ENCODE results near the gene SEMA5A. TPM values are rescaled to one million over a fixed set of nuclear protein-coding genes. Genes with fewer than 3 reads are reported as not detected.

The SEMA5A gene
- polyA plus RNA-seq, 1 donor (not counting 4 experiments of a cell fraction or from before 2014, with no cell fraction given), result 0.16 TPM

GRCh38 chr5:9523090-9523823, 22.6 kb downstream of the SEMA5A start:
- H4K20me1 ChIP-seq (ENCODE audit: control insufficient read depth, extremely low read depth, insufficient read depth, low read length), result no peaks in the 10 kb centered on the region
- no peaks in the 10 kb centered on the region for H3K27me3 ChIP-seq (ENCODE audit: control insufficient read depth, extremely low read depth, insufficient read depth, low read length)
- H3K4me1 ChIP-seq (ENCODE audit: control insufficient read depth, extremely low read depth, insufficient read depth, low read length), result no peaks in the 10 kb centered on the region
- dilution Hi-C loops (cut with MboI; ENCODE audit: extremely low pct_ligation_motif_present, low sequenced_read_pairs), result no loop called here
- H3K9me3 ChIP-seq (ENCODE audit: control insufficient read depth, low read depth, low read length), result no peaks in the 10 kb centered on the region
- FAIRE-seq, result no peak
- TF ChIP-seq CTCF (optimal IDR thresholded peaks at IDR 0.05 in 1 of 3, IDR thresholded peaks at IDR 0.05 in 1 of 3, conservative IDR thresholded peaks at IDR 0.05 in 1 of 3; ENCODE audit: extremely low read depth in 1 of 3, insufficient read depth in 2 of 3, low read length in 3 of 3), result no peak
- TF ChIP-seq EZH2 (IDR thresholded peaks at IDR 0.05; ENCODE audit: low read length), result no peak
- no peaks in the 10 kb centered on the region for H3K79me2 ChIP-seq (ENCODE audit: control insufficient read depth, insufficient read depth, low read length)
- no peaks in the 10 kb centered on the region for H3K36me3 ChIP-seq (ENCODE audit: control insufficient read depth in 2 of 2, extremely low read depth in 1 of 2, insufficient read depth in 2 of 2, low read length in 2 of 2)
- H3K4me3 ChIP-seq (ENCODE audit: control insufficient read depth in 2 of 3, extremely low read depth in 1 of 3, insufficient read depth in 2 of 3, low read depth in 1 of 3, low read length in 3 of 3), result no peak overlapping the region
- H3K9ac ChIP-seq (ENCODE audit: control insufficient read depth, extremely low read depth, insufficient read depth, low read length), result no peak overlapping the region
- H3K4me2 ChIP-seq (ENCODE audit: control insufficient read depth, extremely low read depth, insufficient read depth, low read depth, low read length), result no peak overlapping the region
- no peaks in the 10 kb centered on the region for H3K9me1 ChIP-seq (ENCODE audit: control insufficient read depth, extremely low read depth, insufficient read depth, low read length)
- no peak overlapping the region for H2AFZ ChIP-seq (ENCODE audit: control insufficient read depth, low read length)
- H3K27ac ChIP-seq (ENCODE audit: control insufficient read depth, insufficient read depth, low read length), result no peak overlapping the region
- no peak for DNase-seq (ENCODE audit: low read depth, low spot score)

DNA sequence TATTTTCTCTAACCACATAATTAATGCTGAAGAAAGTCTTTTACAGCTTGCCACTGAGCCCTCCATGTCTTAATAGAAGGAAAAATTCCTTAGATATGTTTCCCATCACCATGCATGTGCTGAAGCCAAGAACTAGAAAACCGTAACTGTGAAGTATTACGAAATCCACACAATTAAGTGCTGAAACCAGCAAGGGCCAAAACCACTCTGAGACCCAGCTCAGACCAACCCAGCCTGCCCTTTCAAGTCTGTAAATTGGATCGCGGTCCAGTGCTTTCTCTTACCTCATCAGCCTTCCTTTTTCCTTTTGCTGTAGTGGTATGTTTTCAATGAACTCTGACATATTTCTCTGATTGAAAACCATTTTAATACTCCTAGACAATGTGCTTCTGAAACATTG, 26.3 kb downstream of the SEMA5A start:
- Histone ChIP-seq H3K9me1 (ENCODE audit: control insufficient read depth, extremely low read depth, insufficient read depth, low read length) (no peaks in the 10 kb centered on the region), H2AFZ (ENCODE audit: control insufficient read depth, low read length) (no peak overlapping the region), H3K4me3 (ENCODE audit: control insufficient read depth in 2 of 3, extremely low read depth in 1 of 3, insufficient read depth in 2 of 3, low read depth in 1 of 3, low read length in 3 of 3) (no peak overlapping the region), H3K36me3 (ENCODE audit: control insufficient read depth in 2 of 2, extremely low read depth in 1 of 2, insufficient read depth in 2 of 2, low read length in 2 of 2) (no peaks in the 10 kb centered on the region), H3K27me3 (ENCODE audit: control insufficient read depth, extremely low read depth, insufficient read depth, low read length) (no peaks in the 10 kb centered on the region), H4K20me1 (ENCODE audit: control insufficient read depth, extremely low read depth, insufficient read depth, low read length) (no peaks in the 10 kb centered on the region), H3K9me3 (ENCODE audit: control insufficient read depth, low read depth, low read length) (no peaks in the 10 kb centered on the region), H3K9ac (ENCODE audit: control insufficient read depth, extremely low read depth, insufficient read depth, low read length) (no peak overlapping the region), H3K79me2 (ENCODE audit: control insufficient read depth, insufficient read depth, low read length) (no peaks in the 10 kb centered on the region), H3K4me2 (ENCODE audit: control insufficient read depth, extremely low read depth, insufficient read depth, low read depth, low read length) (no peak overlapping the region), H3K27ac (ENCODE audit: control insufficient read depth, insufficient read depth, low read length) (no peak overlapping the region), H3K4me1 (ENCODE audit: control insufficient read depth, extremely low read depth, insufficient read depth, low read length) (no peaks in the 10 kb centered on the region)
- no peak for FAIRE-seq
- TF ChIP-seq CTCF (optimal IDR thresholded peaks at IDR 0.05 in 1 of 3, IDR thresholded peaks at IDR 0.05 in 1 of 3, conservative IDR thresholded peaks at IDR 0.05 in 1 of 3; ENCODE audit: extremely low read depth in 1 of 3, insufficient read depth in 2 of 3, low read length in 3 of 3), result no peak
- TF ChIP-seq EZH2 (IDR thresholded peaks at IDR 0.05; ENCODE audit: low read length), result no peak
- DNase-seq (ENCODE audit: low read depth, low spot score), result no peak
- dilution Hi-C loops (cut with MboI; ENCODE audit: extremely low pct_ligation_motif_present, low sequenced_read_pairs), result no loop called here

Measured in keratinocyte (primary cell).